ENCODE measurements around the gene GOLGA6L10.

Gene GOLGA6L10

DNA sequence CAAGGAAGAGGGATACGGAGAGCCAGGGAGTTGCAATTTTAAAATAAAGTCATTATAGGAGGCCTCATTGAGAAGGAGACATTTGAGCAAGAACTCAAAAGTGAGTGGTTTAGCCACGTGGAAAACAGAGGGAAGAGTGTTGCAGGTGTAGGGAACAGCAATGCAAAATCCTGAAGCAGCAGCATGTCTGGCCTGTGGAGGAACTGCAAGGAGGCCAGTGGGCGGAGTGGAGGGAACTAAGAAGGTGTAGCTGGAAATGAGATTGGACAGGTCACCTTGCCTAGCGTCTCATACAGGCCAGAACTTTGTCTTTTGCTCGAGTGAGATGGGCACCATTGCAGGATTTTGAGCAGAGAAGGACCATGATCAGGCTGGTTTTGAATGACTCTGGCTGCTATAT is 51.7 kb downstream of the GOLGA6L10 start:
- DNase-seq: no peak

GRCh38 chr15:82294061-82294690 is 55.1 kb downstream of the GOLGA6L10 start:
- no peak for DNase-seq

DNA sequence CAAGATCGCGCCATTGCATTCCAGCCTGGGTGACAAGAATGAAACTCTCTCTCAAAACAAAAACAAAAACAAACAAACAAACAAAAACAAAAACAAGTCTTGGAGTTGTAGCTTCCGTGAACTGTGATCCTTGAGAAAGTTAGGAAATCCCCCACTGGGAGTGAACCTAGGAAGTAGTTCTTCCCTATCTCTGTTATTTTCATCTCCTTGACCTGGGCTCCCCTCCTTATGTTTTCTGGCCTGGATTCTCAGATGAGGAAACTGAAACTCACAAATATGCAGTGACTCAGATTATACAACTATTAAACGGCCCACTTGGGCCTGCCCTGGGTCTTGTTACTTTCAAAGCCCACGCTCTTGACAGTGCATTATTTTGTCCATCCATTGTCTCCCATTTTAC is 57.0 kb downstream of the GOLGA6L10 start:
- no peak for DNase-seq

All from CD4-positive, alpha-beta T cell treated with Interferon alpha-2 for 1 hour (primary cell).